HuH-7 (cell line): ENCODE data around the gene ADSS1.

Experiments used
- DNase-seq: peaks from one replicate; pipeline ENCODE4 v3.0.0; 2011; ENCODE audit warnings: low spot score

The ADSS1 gene

DNA sequence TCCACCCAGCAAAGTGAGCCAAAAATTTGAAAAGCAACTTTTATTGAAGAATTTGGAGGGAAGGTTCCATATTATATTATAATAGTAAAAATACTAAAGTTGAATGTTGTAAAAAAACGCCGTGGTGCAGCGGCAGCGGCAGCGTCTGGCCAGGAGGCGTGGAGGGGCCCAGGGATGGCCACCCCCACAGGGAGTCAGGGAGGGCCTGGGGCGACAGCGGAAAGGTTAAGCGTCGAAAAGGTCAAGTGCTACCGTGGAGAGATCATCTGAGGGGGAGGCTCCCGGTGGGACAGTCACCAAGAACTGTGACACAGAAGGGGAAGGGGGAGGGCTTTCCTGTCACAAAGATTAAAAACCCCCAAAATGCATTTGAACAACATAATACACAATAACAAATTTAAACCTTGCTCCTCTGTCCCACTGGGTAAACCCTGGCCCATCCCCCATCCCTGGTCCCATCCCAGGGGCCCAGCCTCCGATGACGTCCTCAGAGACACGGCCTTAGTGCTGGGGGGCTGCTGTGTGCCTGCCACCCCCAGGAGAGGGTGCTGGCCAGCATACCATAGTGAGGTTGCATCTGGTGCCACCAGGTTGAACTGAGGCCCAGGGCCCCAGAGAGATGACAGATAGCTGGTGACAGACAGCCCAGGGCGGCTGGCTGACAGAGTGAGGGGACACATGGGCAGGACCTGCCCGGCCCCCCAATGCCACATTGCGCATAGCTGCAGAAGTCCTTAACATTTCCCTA is 45.5 kb downstream of the ADSS1 start:
- no peak for DNase-seq

DNA sequence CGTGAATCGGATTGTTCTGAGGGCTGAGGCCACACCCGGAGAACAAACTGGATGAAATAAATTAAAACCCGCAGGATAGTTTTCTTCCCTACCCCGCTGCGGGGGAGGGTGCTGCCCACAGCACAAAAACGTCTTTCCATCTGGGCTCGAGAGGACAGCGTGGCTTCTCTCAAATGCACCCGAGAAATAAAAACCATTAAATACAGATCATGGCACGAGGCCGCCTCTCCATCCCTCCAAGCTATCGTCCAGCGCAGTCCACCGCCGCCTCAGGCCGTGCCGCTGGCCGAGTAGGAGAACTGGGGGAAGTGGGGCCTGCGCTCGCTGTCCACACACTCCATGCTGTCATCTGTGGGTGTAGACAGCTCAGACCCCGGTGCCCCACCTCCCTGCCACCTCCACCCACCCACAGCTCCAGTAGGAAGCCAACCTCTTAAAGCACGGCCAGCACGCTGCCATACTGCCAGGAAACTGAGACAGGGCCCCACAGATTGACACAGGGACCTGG is 46.1 kb downstream of the ADSS1 start:
- DNase-seq, result no peak

DNA sequence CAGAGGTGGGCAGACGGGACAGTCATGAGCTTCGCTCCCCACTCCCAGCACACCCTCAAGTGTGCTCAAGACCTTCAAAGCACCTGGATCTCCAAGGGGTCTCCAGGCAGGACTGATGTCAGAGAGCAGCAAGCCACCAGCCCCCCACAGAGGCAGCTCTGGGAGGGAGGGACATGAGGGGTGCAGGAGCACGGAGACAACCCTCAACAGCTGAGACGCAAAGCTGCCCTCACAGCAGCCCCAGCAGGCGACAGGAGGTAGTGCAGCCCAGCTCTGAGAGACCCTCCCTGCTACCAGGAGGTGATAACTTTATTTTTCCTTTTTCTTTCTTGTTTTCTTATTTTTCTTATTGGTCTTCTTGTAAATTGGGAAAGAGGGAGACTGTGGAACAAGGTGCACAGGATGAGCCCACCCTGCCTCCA is 46.8 kb downstream of the ADSS1 start:
- no peak for DNase-seq

DNA sequence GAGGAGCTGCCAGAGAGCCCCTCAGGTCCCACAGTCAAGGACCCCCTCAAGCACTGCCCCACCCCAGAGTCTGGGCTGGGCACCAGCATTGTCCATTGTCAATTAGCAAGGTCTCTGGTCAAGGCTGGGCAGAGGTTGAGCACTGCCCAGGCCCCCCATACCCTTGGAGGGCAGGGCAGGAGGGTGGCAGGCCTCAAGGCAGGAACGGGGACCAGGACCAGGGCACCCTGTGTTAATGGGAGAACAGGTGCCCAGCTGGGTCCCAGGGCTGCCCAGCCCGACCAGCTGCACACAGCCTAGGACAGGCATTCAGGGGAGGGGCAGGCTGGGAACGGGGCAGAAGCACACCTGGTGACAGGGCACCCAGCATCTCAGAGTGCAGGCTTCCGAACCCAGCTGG is 47.3 kb downstream of the ADSS1 start:
- no peak for DNase-seq

DNA sequence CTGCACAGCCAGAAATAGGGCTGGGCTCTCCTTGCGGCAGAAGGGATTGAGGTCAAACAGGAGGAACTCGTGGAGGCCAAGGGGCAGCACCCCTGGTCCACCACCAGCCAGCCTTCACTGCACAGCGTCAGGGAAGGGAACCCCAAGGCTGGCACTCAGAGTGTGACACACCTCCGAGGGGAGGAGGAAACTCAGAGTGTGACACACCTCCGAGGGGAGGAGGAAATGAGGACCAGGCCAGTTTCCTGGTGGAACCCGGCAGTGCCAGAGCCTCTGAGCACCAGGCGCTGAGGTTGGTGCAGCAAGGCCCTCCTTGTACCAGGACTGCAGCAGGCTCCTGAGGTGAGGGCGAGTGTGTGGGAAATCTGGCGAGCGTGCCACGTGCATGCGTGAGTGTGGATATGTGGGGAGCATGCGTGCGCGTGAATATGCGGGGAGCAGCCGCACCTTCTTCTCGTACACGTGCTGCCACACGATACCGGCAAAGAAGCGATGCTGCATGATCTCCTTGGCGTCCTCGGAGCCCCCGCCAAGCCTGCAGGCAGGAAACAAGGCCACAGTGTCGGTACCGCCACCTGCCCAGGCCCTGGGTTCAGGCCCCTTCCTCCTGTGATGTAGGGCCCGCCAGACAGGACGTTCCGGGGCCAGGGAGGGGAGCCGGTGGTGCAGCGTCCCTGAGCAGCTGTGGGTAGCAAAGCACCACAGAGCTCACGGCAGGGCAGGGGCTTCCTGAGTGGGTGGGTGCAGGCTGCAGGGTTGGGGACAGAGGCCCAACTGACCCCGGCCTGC is 48.1 kb downstream of the ADSS1 start:
- no peak for DNase-seq

DNA sequence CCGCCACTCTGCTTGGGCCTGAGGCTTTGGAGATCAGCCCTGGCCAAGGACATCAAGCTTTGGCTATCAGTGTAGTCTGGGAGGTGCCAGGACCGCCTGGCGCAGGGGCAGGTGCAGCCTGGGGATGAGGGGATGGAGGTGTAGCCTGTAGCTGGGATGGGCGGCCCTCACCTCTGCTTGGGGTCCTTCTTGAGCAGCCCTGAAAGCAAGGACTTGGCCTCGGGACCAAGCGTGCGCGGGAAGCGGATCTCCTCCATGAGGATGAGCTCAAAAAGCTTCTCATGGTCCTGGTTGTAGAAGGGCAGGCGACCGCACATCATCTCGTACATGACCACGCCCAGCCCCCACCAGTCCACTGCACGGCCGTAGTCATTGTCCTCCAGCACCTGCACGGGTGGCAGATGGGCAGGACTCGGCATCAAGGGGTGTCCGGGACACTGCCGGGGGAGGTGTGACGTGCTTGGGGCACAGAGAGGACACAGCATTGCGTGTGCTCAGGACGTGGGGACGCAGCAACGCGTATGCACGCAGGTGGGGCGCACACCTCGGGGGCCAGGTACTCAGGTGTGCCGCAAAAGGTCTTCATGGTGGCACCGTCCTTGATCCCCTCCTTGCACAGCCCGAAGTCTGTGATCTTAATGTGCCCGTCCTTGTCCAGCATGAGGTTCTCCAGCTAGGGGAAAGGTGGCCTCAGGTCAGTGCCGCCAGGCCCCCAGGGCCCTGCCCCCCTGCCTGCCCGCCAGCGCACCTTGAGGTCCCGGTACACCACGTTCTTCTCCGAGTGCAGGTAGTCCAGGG is 48.9 kb downstream of the ADSS1 start:
- no peak for DNase-seq

DNA sequence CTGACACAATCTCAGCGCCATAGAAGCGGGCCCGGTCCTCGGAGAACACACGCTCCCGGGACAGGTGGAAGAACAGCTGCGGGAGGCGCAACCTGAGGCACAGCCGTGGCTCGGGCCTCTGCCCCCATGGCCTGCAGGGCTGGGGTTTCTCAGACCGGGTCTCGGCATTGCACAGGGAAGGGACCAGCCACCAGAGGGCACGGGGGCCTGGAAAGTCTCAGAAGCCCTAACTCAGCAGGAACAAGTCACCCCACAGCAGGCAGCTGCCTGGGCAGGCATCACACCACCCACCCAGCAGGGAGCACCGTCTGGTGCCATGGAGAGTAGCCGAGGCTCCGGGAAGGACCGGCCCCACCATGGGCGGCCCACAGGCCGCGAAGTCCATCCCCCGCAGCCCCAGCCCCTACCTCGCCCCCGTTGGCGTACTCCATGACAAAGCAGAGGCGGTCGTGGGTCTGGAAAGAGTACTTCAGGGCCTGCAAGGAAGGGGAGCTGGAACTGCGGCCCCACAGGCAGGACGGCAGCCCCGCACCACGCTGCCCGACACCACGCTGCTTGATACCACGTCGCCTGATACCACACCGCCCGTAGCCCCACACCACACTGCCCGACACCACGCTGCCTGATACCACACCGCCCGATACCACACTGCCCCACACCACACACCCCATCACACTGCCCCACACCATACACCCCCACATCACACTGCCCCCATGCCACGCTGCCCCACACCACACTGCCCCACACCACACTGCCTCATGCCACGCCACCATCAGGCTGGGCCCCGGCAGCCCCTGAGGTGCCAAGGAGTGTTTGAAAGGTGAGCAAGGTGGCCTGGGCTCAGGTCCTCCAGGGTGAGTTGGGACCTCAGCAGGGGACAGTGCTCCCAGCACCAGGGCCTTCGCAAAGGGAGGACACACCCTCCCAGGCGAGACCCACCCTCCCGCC is 49.8 kb downstream of the ADSS1 start:
- DNase-seq, result no peak

DNA sequence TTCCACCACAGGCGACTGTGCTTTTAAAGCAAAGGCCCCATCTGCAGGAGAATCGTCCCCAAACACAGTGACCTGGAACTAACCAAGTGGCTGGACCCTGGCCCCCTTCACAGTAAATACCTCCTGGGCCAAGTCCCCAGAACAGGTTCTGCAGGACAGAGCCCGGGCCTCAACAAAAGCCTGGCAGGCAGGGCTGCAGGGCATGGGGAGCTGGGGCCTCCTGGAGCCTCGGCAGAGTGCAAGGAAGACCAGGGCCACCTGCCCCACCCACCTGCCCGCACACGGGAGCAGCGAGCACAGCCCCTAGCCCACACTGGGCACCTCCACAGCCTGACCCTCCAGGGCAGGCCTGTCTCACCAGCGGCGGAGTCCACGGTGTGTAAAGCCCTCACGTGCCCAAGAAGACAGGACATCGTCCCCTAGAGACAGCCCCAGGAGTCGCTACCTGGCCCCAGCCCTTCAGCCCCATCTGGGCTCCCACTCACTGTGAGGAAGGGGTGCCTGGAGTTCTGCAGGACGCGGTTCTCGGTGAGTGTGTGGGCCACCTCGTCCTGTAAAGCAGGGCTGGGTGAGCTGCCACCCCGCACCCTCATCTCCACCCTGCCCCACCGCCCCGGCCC is 50.5 kb downstream of the ADSS1 start:
- DNase-seq, result no peak

DNA sequence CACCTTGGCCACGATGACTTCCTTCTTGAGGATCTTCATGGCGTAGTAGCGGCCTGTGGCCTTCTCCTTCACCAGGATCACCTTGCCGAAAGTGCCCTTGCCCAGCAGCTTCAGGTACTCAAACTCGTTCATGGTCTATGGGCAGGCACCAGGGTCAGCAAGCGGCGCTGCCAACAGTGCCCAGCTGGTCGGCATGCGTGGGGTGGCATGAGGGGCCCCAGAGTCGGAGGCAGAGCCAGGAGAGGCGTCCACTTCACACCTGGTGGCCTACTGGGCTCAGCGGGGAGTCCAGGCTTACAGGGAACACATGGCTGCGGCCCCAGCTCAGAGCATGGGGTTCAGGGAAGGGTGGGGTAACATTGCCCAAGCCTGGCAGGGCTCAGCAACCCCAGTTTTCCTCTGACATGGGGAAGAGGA is 51.1 kb downstream of the ADSS1 start:
- DNase-seq, result no peak

DNA sequence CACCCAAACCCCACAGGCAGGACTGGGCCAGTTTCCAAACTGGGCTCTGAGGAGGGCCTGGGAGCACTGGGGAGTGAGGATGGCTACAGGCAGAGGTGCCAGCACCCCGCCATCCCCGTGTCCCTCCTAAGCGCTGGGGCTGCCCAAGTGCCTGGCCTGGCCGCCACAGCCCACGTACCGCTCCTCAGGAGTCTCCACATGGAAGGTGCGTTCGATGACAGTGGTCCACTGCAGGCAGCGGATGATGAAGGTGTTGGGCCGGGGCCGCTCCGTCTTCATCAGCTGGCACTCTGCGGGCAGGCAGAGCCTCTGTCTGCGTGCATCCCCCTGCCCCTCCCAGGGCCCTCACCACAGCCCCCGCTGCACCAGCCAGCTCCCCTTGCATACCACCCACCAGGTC is 52.5 kb downstream of the ADSS1 start:
- no peak for DNase-seq

DNA sequence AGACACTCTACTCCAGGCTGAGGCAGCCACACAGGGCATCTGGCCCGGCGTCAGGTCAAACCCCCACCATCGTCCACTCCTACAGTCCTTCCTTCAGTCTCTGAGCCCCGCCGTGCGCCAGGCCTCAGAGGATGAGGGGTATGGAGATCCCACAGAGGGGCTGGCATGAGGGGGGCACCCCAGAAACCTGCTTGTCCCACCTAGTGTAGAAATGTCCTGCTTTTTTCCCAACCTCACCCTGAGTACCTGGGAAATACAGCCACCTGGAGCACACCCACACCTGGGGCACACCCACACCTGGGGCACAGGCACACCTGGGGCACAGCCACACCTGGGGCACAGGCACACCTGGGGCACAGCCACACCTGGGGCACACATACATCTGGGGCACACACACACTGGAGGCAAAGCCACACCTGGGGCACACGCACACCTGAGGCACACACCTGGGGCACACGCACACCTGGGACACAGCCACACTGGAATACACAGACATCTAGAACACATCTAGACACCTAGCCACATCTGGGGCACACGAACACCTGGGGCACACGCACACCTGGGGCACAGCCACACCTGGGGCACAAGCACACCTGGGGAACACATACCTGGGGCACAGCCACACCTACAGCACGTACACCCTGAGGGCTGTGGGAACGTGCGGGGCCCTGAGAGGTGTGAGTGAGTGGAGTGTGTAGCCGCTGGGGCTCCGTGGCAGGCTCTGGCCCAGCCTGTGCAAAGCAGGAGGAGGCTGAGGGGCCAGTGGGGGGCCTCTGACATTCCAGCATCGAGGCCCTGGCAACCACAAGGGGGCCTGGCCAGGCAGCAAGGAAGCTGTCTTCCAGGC is 53.2 kb downstream of the ADSS1 start:
- no peak for DNase-seq

DNA sequence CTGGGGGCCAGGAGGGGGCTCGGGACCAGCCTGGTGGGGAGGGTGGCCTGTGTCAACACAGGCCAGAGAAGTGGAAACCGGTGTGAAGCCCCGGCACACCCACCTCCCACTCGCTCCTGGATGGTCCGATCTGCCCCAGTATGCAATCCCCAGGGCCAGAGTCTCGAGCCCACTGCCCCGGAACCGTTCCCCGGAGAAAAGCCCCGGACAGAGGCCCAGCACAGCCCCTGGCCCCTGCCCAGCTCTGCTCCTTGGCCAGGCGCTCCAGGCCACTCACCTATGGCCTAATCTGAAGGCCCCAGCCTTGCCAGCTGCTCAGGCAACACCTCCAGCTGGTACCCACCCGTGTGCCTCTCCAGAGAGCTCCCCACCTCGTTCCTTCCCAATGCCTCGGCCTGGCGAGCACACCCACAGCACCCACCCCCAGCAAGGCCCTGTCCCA is 53.8 kb downstream of the ADSS1 start:
- no peak for DNase-seq

DNA sequence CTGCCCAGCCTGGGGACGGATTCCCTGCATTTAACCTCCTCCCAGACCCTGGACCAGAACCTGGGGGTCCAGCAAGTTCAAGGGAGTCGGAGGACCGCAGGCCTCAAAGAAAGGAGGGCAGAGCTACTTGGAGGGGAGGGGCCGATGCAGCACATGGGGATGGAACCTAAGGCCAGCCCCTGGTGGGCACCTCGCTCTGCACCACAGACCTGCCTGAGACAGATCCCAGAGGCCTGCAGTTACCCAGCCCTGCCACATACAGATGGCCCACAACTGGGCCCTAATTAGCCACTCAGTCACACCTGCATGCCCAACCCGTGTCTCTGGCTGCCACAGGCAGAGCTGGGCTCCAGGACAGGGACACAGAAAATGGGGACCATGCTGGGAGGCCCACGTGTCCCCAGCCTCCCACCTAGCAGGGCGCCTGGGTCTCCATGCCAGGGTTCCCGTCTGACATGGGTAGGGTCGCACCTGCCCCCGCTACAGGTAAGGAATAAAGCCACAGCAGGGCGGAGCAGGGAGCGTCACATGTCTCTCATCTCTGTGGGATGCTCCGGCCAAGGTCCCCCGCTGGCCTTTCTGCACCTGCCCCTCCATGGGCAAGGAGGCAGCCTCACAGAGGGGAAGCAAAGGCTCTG is 54.8 kb downstream of the ADSS1 start:
- DNase-seq, result no peak

DNA sequence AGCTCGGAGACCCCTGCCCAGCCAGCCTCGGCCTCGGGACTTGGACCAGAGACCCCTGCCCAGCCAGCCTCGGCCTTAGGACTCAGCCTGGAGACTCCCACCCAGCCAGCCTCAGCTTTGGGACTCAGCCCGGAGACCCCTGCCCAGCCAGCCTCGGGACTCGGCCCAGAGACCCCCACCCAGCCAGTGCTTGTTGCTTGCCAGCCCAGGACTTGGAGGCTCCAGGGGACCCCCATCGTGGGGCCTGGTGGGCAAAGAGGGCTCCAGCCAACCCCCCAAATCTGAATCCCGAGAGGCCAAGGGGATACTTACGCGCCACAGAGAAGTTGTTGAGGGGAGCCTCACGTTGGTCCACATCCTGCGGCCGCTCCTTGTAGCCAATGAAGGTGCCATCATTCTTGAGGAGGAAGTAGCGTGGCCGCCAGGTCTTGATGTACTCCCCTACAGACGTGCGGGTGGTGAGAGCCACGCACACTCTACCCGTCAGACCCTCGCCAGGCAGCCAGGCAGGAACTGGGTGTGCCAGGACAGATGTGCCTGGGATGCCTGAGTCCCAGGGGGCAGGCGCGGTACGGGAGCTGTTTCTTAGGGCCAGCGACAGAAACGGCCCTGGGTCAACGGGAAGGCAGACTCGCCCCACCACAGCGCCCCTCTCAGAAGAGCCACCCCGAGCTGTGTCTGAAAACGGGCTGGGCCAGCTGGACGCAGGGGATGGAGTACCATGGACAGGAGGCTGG is 55.9 kb downstream of the ADSS1 start:
- DNase-seq, result no peak

DNA sequence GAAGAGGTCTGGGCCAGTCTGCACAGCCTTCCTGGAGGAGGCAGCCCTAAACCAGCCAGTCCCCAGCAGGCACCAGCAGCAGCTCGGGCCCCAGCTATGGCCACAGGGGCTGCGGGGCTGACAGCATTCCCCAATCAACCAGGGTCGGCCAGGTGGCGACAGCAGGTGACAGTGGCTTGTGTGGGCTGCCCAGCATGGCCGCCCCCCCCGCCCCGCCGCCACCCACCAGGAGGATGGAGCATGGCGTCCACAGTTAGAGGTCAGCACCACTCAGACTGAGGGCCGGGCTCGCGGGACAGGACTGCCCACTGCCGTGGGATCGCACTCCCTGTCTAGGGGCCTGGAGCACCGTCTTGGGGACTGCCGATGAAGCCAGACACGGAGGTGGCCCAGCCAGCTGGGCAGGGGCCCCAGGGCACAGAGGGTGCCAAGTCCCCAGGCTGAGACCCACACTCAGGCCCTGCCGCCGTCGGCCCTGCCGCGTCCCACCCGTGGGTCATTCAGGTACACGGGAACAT is 56.5 kb downstream of the ADSS1 start:
- no peak for DNase-seq

DNA sequence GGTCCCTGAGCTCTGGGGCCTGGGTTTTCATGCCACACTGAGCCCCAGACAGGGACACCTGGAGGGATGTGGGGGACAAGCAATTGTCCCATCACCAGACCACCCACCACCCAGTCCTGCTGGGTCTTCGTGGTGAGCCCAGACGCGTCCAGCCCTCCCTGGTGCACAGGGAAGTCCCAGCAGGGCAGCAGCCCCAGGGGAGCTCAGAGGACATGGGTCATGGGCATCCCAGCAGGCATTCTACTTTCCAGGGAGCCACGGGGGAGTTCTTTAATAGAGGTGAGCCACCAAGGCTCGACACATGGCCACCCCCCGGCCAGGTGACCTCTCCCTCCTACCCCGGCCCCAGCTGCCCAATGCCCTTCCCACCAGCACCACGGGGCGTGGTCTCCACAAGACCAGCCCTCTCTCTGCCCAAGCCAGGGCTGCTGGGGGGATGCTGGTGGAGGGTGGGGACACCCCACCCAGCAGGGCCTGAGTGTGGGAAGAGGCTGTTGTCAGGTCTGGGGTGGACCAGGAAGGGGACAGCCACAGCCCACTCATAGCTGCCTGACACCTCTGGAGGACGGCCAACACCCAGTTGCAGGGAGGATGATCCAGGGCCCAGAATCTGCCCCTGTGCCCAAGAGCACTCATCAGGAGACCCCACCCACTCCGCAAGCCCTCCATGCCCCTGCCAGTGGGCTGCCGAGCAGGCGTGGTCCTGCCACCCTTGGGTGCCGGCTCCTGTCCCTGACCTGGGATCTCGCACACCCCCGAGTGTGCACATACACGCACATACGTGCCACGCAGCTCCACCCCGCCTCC is 57.4 kb downstream of the ADSS1 start:
- no peak for DNase-seq

DNA sequence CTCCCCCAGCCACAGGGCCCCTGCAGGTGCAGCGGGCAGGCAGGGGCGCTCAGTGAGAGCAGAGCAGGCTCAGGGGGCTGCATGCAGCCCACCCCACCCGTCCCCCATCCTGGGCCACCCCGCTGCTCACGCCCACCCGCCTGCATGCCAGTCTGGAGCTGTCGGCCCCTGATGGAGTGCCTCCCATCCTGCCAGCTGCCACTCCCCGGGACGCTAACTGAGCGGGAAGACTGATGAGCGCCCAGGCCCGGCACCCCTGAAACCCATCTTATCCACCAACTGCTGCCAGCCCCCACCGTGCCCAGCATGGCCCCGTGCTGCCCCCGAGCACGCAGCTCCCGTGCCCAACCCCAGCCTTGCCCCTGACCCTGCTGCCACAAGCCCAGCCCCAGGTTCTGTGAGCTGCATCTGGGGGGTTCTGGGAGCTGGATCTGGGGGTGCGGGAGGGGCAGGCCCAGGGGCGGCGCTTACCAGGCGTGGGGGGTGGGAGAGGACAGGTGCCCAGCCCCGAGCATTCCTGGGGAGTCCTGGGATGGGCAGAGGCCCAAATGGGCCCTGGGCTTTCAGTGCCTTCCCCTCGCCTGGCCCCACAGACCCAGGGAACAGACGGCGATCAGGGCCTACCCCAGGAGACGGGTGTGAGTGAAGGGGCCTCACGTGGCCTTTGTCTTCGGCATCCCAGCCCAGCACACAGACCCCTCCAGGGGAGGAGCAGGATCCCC is 58.2 kb downstream of the ADSS1 start:
- DNase-seq, result no peak
